HL-60 (cell line): ENCODE data around the gene NAA50.

Source experiments
- DNase-seq, 2 experiments: peaks; one replicate each; pipeline ENCODE4 v3.0.0-alpha.2; 2010 to 2020; ENCODE audit warnings: low read depth in 1 of 2, low spot score in 1 of 2
- H3K27ac ChIP-seq: fragments of 250-450 bp; sonication (Bioruptor Pico); replicated peaks from 2 replicates; pipeline ENCODE4 v1.5.1; 2020; ENCODE audit warnings: mild to moderate bottlenecking, moderate library complexity
- H3K27me3 ChIP-seq: fragments of 250-450 bp; sonication (Bioruptor Pico); 2 replicates; pipeline ENCODE4 v1.5.1; 2021; ENCODE audit warnings: mild to moderate bottlenecking, moderate library complexity; ENCODE audit not compliant: insufficient read depth, poor library complexity, severe bottlenecking
- H3K4me3 ChIP-seq: replicated peaks from 2 replicates; pipeline ENCODE4 v1.5.1; 2011; ENCODE audit warnings: mild to moderate bottlenecking, control low read depth, low read length; ENCODE audit not compliant: insufficient read depth
- CTCF ChIP-seq: IDR thresholded peaks from one replicate; pipeline ENCODE4 v1.5.1; 2011; ENCODE audit warnings: low read length, control low read depth, inconsistent platforms; ENCODE audit not compliant: insufficient read depth
- GABPA ChIP-seq: IDR thresholded peaks from 2 replicates; pipeline ENCODE4 v1.6.1; 2012; ENCODE audit warnings: low read depth
- POLR2AphosphoS5 ChIP-seq: IDR thresholded peaks from 2 replicates; pipeline ENCODE4 v1.6.1; 2012; ENCODE audit warnings: low read depth
- REST ChIP-seq: IDR thresholded peaks from 2 replicates; pipeline ENCODE4 v1.6.1; 2012; ENCODE audit warnings: low read depth; ENCODE audit not compliant: insufficient replicate concordance
- SPI1 ChIP-seq: IDR thresholded peaks from 2 replicates; pipeline ENCODE4 v1.6.1; 2012; ENCODE audit warnings: low read depth, mild to moderate bottlenecking, borderline replicate concordance
- long read RNA-seq: library from polyadenylated mRNA; unstranded; transcript quantifications from one replicate; pipeline ENCODE4 v2.0.0, GENCODE V29; 2020

Gene NAA50
- long read RNA-seq, full-length matches to known transcripts: 539 of 556 reads
- long read RNA-seq, partial matches to known transcripts: 2 of 556 reads
- long read RNA-seq, other reads (novel, unspliced or antisense): 15 of 556 reads

- peak within 1 kb of the TSS; percentile 82 for H3K4me3 ChIP-seq
- peak; percentile 86 to 95 for DNase-seq
- no peaks in the 10 kb centered on the region for H3K27me3 ChIP-seq
- TF ChIP-seq POLR2AphosphoS5: peak; percentile 74
- TF ChIP-seq GABPA: no peak
- H3K27ac ChIP-seq: peak within 1 kb of the TSS; percentile 97
These were observed at the start of gene NAA50 for GRCh38 chr3:113745756-113746547. NAA50 (minus strand) TSS chr3:113746249; CDS start chr3:113745949, 300 bp downstream.

GRCh38 chr3:113795693-113796092 lies 49.6 kb upstream of the NAA50 start:
- H3K27me3 ChIP-seq: no peaks in the 10 kb centered on the region
- DNase-seq: no peak
- H3K4me3 ChIP-seq: no peak overlapping the region
- H3K27ac ChIP-seq: no peak overlapping the region
- TF ChIP-seq POLR2AphosphoS5 (no peak), GABPA (no peak), SPI1 (no peak), CTCF (no peak), REST (no peak)

GRCh38 chr3:113794526-113794925 lies 48.5 kb upstream of the NAA50 start:
- Histone ChIP-seq H3K27ac (no peak overlapping the region), H3K27me3 (no peaks in the 10 kb centered on the region), H3K4me3 (no peak overlapping the region)
- TF ChIP-seq GABPA (no peak), SPI1 (peak; percentile 91)
- DNase-seq: no peak

- no peak for DNase-seq
- Histone ChIP-seq H3K4me3 (no peak overlapping the region), H3K27me3 (no peaks in the 10 kb centered on the region), H3K27ac (no peak overlapping the region)
- TF ChIP-seq SPI1 (no peak), REST (no peak), GABPA (no peak), CTCF (no peak), POLR2AphosphoS5 (no peak)
These were observed 45.3 kb upstream of the NAA50 start for GRCh38 chr3:113791381-113791780.
